ENCODE results near the gene NAV2. TPM values are rescaled to one million over a fixed set of nuclear protein-coding genes. Genes with fewer than 3 reads are reported as not detected.

The NAV2 gene
- total RNA-seq, 1 experiment from 2014 or later = 2.1 TPM

GRCh38 chr11:19882356-19882755 lies 169.7 kb downstream of the NAV2 start:
- CTCF ChIA-PET = no interaction called here
- H3K79me2 ChIP-seq (ENCODE audit: insufficient read depth, low read length) = no peaks in the 10 kb centered on the region

More at GRCh38 chr11:19882356-19882755, 169.7 kb downstream of the NAV2 start:
- no peak for DNase-seq (ENCODE audit: low read depth, low spot score)
- ChIA-PET POLR2A (no interaction called here), RAD21 (ENCODE audit: low non-redundant PET in 1 of 2, low total read pairs in 2 of 2, uncharacterized antibody in 2 of 2, unreplicated experiment in 2 of 2) (no interaction called here)
- H3K9ac ChIP-seq (ENCODE audit: low read length) = no peak overlapping the region
- intact Hi-C loops (cut with micrococcal nuclease) = no loop called here
- no peak overlapping the region for H3K4me3 ChIP-seq (replicated peaks in 1 of 2; ENCODE audit: low read depth in 1 of 2, low read length in 2 of 2)
- ATAC-seq = no peak
- no peaks in the 10 kb centered on the region for H3K9me3 ChIP-seq (ENCODE audit: control insufficient read depth in 1 of 2, insufficient read depth in 1 of 2, low read depth in 1 of 2, low read length in 2 of 2)
- H3K27me3 ChIP-seq (ENCODE audit: insufficient read depth, low read length) = no peaks in the 10 kb centered on the region
- no peaks in the 10 kb centered on the region for H4K20me1 ChIP-seq (ENCODE audit: insufficient read depth)
- no peaks in the 10 kb centered on the region for H3K36me3 ChIP-seq (ENCODE audit: control insufficient read depth in 1 of 2, insufficient read depth in 2 of 2, low read length in 2 of 2)
- BruUV-seq (replicated peaks) = no TSS peak
- H3K27ac ChIP-seq (ENCODE audit: low read depth, low read length) = no peak overlapping the region
- no peaks in the 10 kb centered on the region; the same call in 1 of the 2 replicates for H3K9me2 ChIP-seq (ENCODE audit: insufficient read depth)
- no peak overlapping the region for H2AFZ ChIP-seq (ENCODE audit: low read depth, low read length, poor library complexity, severe bottlenecking)
- H3K4me2 ChIP-seq (ENCODE audit: low read length) = no peak overlapping the region
- no peaks in the 10 kb centered on the region for H3K4me1 ChIP-seq (ENCODE audit: control insufficient read depth in 1 of 2, insufficient read depth in 2 of 2, low read length in 2 of 2)
- TF ChIP-seq RAD21 (IDR thresholded peaks at IDR 0.05; ENCODE audit: low read depth) (no peak), YY1 (IDR thresholded peaks at IDR 0.05; ENCODE audit: extremely low read depth, insufficient replicate concordance, low read depth, low read length) (no peak), ZFX (IDR thresholded peaks at IDR 0.05) (no peak), ZNF274 (IDR thresholded peaks at IDR 0.05; ENCODE audit: low read depth, low read length) (no peak), REST (IDR thresholded peaks at IDR 0.05; ENCODE audit: low read depth) (no peak), EZH2 (IDR thresholded peaks at IDR 0.05) (no peak), CBX3 (IDR thresholded peaks at IDR 0.05; ENCODE audit: low read depth) (no peak), EGR1 (IDR thresholded peaks at IDR 0.05; ENCODE audit: low read depth) (no peak), CTCF (IDR thresholded peaks at IDR 0.05 in 2 of 3, conservative IDR thresholded peaks at IDR 0.05 in 1 of 3; ENCODE audit: borderline replicate concordance in 1 of 3, insufficient read depth in 1 of 3, low read depth in 2 of 3, low read length in 2 of 3) (no peak), EZH2phosphoT487 (IDR thresholded peaks at IDR 0.05; ENCODE audit: borderline replicate concordance) (no peak), POLR2A (IDR thresholded peaks at IDR 0.05; ENCODE audit: borderline replicate concordance, extremely low read depth, insufficient read depth, insufficient read length) (no peak), MAX (IDR thresholded peaks at IDR 0.05) (no peak), TCF7L2 (IDR thresholded peaks at IDR 0.05; ENCODE audit: borderline replicate concordance, extremely low read depth, insufficient read depth, insufficient read length) (no peak), ELF1 (IDR thresholded peaks at IDR 0.05; ENCODE audit: borderline replicate concordance, low read depth) (no peak), CEBPB (IDR thresholded peaks at IDR 0.05; ENCODE audit: low read depth) (no peak), ATF3 (IDR thresholded peaks at IDR 0.05) (no peak)

All from HCT116 (cell line).